ENCODE measurements around the gene ALAS1. TPM values are rescaled to one million over a fixed set of nuclear protein-coding genes. Genes with fewer than 3 reads are reported as not detected.

The ALAS1 gene
- total RNA-seq, 5 donors from 2014 or later (not counting 1 experiment from before 2014, with no cell fraction given) = 12.2 to 32.7 (median 27.1) TPM

DNA sequence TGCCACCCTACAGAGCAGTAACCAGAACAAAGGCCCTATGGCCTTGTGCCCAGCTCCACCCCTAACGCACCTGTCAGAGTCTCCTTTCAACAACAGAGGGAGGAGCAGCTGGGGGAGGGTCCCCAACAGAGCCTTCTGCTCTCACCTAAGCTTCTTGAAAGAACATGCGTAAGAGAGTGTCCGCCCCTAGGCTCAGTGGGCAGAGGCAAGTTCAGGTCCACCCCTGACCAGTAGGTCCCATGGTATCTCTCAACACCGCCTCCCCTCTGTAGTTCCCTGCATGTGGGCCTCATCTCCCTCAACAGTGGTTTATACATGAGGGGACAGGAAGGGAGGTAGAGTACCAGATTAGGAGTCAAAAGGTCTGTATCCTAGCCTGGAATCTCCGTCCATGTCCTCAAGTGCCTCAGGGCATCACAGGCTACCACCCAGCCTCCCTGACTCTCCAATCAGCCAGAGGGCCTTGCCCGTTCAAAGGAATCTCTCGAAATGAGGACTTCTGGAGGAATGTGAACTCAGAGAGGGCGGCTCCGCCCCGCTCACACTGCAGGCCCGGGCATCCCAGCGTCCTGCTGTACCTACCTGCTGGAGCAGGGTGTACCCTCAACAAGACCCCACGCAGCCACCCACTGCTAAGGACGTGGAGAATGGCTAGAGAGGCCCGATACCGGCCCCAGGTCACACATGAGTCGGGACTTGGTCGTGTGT, 44.4 kb upstream of the ALAS1 start:
- no peak for ATAC-seq (replicated peaks in 1 of 4)
- Mint-ChIP-seq H3K4me1 (peaks cover 11 to 12% (median 11%) of the 10 kb centered on the region in 3 donors), H3K36me3 (no peaks in the 10 kb centered on the region), H3K27me3 (no peaks in the 10 kb centered on the region), H3K9me3 (no peaks in the 10 kb centered on the region), H3K4me3 (peak overlapping the region; percentile 90 to 94 (median 92)), H3K27ac (peak overlapping the region; percentile 39 to 68)
- peak in 1 of 35 experiments; percentile 12 for DNase-seq
- Histone ChIP-seq H3K9me3 (no peaks in the 10 kb centered on the region), H3K27me3 (replicated peaks in 1 of 2; ENCODE audit: control insufficient read depth in 2 of 2, extremely low read depth in 1 of 2, insufficient read depth in 2 of 2, low read length in 1 of 2) (no peaks in the 10 kb centered on the region), H3K4me3 (ENCODE audit: control insufficient read depth in 1 of 2, extremely low read depth in 1 of 2, low read length in 1 of 2) (peak overlapping the region; percentile 90 to 98), H3K27ac (ENCODE audit: low read length) (peak overlapping the region; percentile 28), H3K4me1 (ENCODE audit: control insufficient read depth in 1 of 2, extremely low read depth in 1 of 2, insufficient read depth in 2 of 2, low read length in 2 of 2) (peaks cover 2 to 15% of the 10 kb centered on the region in 2 experiments), H3K36me3 (ENCODE audit: control insufficient read depth in 2 of 2, extremely low read depth in 1 of 2, insufficient read depth in 1 of 2, low read length in 1 of 2) (no peaks in the 10 kb centered on the region)
- WGBS (ENCODE audit: insufficient coverage) = 30% methylated on average over 13 of the region's 18 CpGs
- ChIA-PET CTCF (no interaction called here), POLR2A (interaction anchor here in 1 of 2 donors (1.1 kb wide), 1 partner anchor 9 kb away, joined by 3 read pairs; no protein-coding TSS in a partner anchor)

DNA sequence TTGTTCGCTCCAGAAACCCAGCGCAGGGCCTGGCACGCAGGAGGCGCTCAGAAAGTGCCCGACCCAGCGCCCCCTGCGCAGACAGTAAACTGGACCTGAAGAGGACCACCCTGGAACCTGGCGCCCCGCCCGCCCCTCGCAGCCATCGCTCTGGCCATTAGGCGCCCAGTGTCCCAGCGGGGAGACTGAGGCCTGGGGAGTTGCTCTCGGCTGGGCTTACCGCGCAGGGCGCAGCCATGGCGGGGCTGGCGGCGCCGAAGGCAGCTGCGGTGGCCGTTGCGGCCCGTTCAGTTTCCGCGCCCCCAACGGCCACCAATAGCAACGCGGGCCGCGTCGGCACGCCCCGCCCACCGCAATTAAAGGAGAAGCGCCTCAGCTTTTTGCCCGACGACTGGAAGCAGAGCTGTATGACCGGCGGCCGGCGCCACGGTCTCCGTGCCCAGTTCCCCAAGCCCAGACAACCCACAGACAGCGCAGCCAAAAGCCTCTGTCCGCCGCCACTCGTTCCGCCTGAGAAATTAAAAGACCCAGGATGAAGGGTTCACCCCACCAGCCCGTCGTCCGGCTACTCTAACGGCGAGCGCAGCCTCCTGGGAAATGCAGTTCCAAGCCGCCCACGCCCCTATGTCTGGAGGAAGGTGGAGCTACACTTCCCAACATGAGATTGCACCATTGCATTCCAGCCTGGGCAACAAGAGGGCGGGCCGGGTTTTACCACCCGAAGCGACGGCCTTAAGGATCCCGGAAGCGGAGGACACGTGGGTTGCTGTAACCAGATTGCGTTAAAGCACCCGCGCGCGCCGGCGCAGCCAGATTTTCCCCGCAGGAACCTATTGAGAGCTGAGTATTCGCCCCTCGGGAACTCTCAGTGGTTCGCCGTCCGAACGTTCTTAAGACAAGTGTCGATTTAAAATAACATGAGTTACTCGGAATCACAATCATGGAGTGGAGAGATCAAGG, 43.5 kb upstream of the ALAS1 start, which contains the start of gene POC1A:
Gene POC1A, minus strand, starts transcription at position 289 of the 960 bp plus-strand sequence. Its CDS starts 51 bp downstream, at position 238.
- Mint-ChIP-seq H3K27ac (peak within 1 kb of the TSS; percentile 96), H3K4me1 (peaks cover 11 to 12% (median 11%) of the 10 kb centered on the region in 3 donors), H3K4me3 (peak within 1 kb of the TSS; percentile 90 to 94 (median 92)), H3K27me3 (no peaks in the 10 kb centered on the region), H3K36me3 (no peaks in the 10 kb centered on the region), H3K9me3 (no peaks in the 10 kb centered on the region)
- Histone ChIP-seq H3K4me1 (ENCODE audit: control insufficient read depth in 1 of 2, extremely low read depth in 1 of 2, insufficient read depth in 2 of 2, low read length in 2 of 2) (peaks cover 2 to 15% of the 10 kb centered on the region in 2 experiments), H3K36me3 (ENCODE audit: control insufficient read depth in 2 of 2, extremely low read depth in 1 of 2, insufficient read depth in 1 of 2, low read length in 1 of 2) (no peaks in the 10 kb centered on the region), H3K4me3 (ENCODE audit: control insufficient read depth in 1 of 2, extremely low read depth in 1 of 2, low read length in 1 of 2) (peak within 1 kb of the TSS; percentile 90 to 98), H3K9me3 (no peaks in the 10 kb centered on the region), H3K27me3 (replicated peaks in 1 of 2; ENCODE audit: control insufficient read depth in 2 of 2, extremely low read depth in 1 of 2, insufficient read depth in 2 of 2, low read length in 1 of 2) (no peaks in the 10 kb centered on the region), H3K27ac (ENCODE audit: low read length) (peak within 1 kb of the TSS; percentile 81)
- WGBS (ENCODE audit: insufficient coverage) = under 1% methylated on average over 80 of the region's 83 CpGs
- peak; percentile 87 to 89 (median 88) for ATAC-seq (replicated peaks in 1 of 4)
- POLR2A ChIA-PET = interaction anchor here (0.5 to 1.1 kb wide), 3 partner anchors 8 to 175 kb away, joined by 3 to 4 read pairs (median 3); no protein-coding TSS in a partner anchor
- peak; percentile 71 to 89 (median 78) for DNase-seq
- CTCF ChIA-PET = interaction anchor here (0.6 to 1.1 kb wide), 5 partner anchors 9 to 171 kb away, joined by 3 to 6 read pairs (median 3); partner anchors contain the start of genes ACY1 (in 1 of the 2), DUSP7 (in 1 of the 2) and RPL29 (in 1 of the 2)

DNA sequence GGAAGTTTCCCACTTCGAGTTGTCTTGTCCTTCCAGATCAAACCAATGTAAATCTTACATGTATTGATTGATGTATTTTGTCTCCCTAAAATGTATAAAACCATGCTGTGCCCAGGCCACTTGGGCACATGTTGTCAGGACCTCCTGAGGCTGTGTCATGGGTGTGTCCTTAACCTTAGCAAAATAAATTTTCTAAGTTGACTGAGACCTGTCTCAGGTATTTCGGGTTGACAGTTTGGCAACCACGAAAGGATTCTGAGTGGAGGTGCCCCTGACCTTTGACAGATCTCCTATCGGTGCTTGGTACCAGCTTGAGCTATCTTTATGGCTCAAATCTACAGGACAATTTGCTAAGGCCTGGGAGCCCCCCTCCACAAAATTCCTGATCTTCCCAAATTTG, 42.0 kb upstream of the ALAS1 start:
- Histone ChIP-seq H3K9me3 (no peaks in the 10 kb centered on the region), H3K27me3 (replicated peaks in 1 of 2; ENCODE audit: control insufficient read depth in 2 of 2, extremely low read depth in 1 of 2, insufficient read depth in 2 of 2, low read length in 1 of 2) (no peaks in the 10 kb centered on the region), H3K27ac (ENCODE audit: low read length) (no peak overlapping the region), H3K4me1 (ENCODE audit: control insufficient read depth in 1 of 2, extremely low read depth in 1 of 2, insufficient read depth in 2 of 2, low read length in 2 of 2) (peaks cover 2 to 15% of the 10 kb centered on the region in 2 experiments), H3K36me3 (ENCODE audit: control insufficient read depth in 2 of 2, extremely low read depth in 1 of 2, insufficient read depth in 1 of 2, low read length in 1 of 2) (no peaks in the 10 kb centered on the region), H3K4me3 (ENCODE audit: control insufficient read depth in 1 of 2, extremely low read depth in 1 of 2, low read length in 1 of 2) (no peak overlapping the region)
- 93% methylated on average over 3 of the region's 4 CpGs for WGBS (ENCODE audit: insufficient coverage)
- ATAC-seq (replicated peaks in 1 of 4) (no peak), DNase-seq (no peak)
- H3K9me3 Mint-ChIP-seq = no peaks in the 10 kb centered on the region
- no peaks in the 10 kb centered on the region for H3K27me3 Mint-ChIP-seq
- H3K27ac Mint-ChIP-seq = peak overlapping the region; percentile 44 to 71
- peaks cover 11 to 12% (median 11%) of the 10 kb centered on the region in 3 donors for H3K4me1 Mint-ChIP-seq
- POLR2A ChIA-PET = no interaction called here
- CTCF ChIA-PET = interaction anchor here in 1 of 2 donors (1.1 kb wide), 1 partner anchor 160 kb away, joined by 3 read pairs; the partner anchor contains the start of gene RPL29
- no peaks in the 10 kb centered on the region for H3K36me3 Mint-ChIP-seq
- peak overlapping the region; percentile 49 to 92 (median 57) for H3K4me3 Mint-ChIP-seq

DNA sequence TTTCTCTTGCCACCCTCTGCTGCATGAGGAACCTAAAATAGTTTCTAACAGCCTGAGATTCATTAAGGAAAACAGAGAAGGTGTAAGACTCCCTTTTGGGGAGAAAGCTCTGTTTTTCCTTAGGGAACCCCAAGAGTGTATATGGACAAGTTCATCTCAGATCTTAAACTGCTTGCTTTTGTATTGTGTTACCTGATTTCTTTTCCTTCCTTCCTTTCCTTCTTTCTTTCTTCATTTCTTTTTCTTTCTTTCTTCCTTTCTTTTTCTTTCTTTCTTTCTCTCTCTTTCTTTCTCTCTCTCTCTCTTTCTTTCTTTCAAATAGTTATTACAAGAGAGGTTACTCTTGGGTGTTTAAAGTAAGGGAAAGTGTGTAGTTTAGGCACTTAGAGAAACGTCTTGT, 38.5 kb upstream of the ALAS1 start:
- Histone ChIP-seq H3K4me1 (ENCODE audit: control insufficient read depth in 1 of 2, extremely low read depth in 1 of 2, insufficient read depth in 2 of 2, low read length in 2 of 2) (peaks cover 2 to 6% of the 10 kb centered on the region in 2 experiments), H3K27me3 (replicated peaks in 1 of 2; ENCODE audit: control insufficient read depth in 2 of 2, extremely low read depth in 1 of 2, insufficient read depth in 2 of 2, low read length in 1 of 2) (no peaks in the 10 kb centered on the region), H3K9me3 (no peaks in the 10 kb centered on the region), H3K36me3 (ENCODE audit: control insufficient read depth in 2 of 2, extremely low read depth in 1 of 2, insufficient read depth in 1 of 2, low read length in 1 of 2) (no peaks in the 10 kb centered on the region), H3K27ac (ENCODE audit: low read length) (no peak overlapping the region), H3K4me3 (ENCODE audit: control insufficient read depth in 1 of 2, extremely low read depth in 1 of 2, low read length in 1 of 2) (no peak overlapping the region)
- Mint-ChIP-seq H3K27ac (no peak overlapping the region), H3K36me3 (no peaks in the 10 kb centered on the region), H3K27me3 (no peaks in the 10 kb centered on the region), H3K4me1 (peaks cover 9 to 11% (median 9%) of the 10 kb centered on the region in 3 donors), H3K9me3 (no peaks in the 10 kb centered on the region), H3K4me3 (no peak overlapping the region)
- 50% methylated on average over 1 of the region's 1 CpG for WGBS (ENCODE audit: insufficient coverage)
- POLR2A ChIA-PET = no interaction called here
- DNase-seq (no peak), ATAC-seq (replicated peaks in 1 of 4) (no peak)
- CTCF ChIA-PET = interaction anchor here in 1 of 2 donors (0.7 kb wide), 2 partner anchors 47 to 156 kb away, joined by 3 read pairs; no protein-coding TSS in a partner anchor

DNA sequence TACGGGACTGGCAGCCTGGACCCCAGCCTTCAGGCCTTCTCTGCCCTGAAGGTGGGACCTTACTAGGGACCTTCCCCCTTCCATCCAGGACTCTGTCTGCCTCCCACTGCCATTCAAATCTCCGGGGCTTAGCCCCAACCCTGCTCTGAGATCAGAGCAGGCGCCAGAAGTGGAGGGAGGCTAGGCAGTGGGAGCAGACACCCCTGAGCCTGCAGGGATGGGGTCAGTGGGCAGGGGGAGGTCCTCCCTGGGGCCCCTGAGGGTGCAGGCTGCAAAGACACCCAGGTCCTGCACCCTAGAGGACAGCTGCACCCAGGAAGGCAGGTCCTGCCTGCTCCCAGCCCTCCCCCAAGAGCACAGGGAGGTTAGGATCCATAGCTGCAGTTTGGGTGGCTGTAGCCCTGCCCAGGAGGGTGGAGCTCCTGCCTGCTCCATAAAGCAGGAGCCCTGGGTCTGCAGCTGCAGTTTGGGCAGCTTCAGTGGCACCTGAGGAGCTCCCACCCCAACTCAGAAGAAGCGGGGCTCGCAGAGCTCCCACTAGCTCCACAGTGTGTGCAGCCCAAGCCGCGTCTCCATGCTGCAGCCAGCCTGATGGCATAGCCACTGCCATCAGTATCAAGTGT, 35.6 kb upstream of the ALAS1 start:
- Histone ChIP-seq H3K27me3 (replicated peaks in 1 of 2; ENCODE audit: control insufficient read depth in 2 of 2, extremely low read depth in 1 of 2, insufficient read depth in 2 of 2, low read length in 1 of 2) (no peaks in the 10 kb centered on the region), H3K27ac (ENCODE audit: low read length) (no peak overlapping the region), H3K36me3 (ENCODE audit: control insufficient read depth in 2 of 2, extremely low read depth in 1 of 2, insufficient read depth in 1 of 2, low read length in 1 of 2) (no peaks in the 10 kb centered on the region), H3K9me3 (no peaks in the 10 kb centered on the region), H3K4me1 (ENCODE audit: control insufficient read depth in 1 of 2, extremely low read depth in 1 of 2, insufficient read depth in 2 of 2, low read length in 2 of 2) (no peaks in the 10 kb centered on the region), H3K4me3 (ENCODE audit: control insufficient read depth in 1 of 2, extremely low read depth in 1 of 2, low read length in 1 of 2) (no peak overlapping the region)
- Mint-ChIP-seq H3K27ac (no peak overlapping the region), H3K4me1 (no peaks in the 10 kb centered on the region), H3K9me3 (no peaks in the 10 kb centered on the region), H3K36me3 (no peaks in the 10 kb centered on the region), H3K4me3 (no peak overlapping the region), H3K27me3 (no peaks in the 10 kb centered on the region)
- DNase-seq (no peak), ATAC-seq (replicated peaks in 1 of 4) (no peak)
- 100% methylated on average over 3 of the region's 7 CpGs for WGBS (ENCODE audit: insufficient coverage)
- ChIA-PET CTCF (interaction anchor here in 1 of 2 donors (1.4 kb wide), 1 partner anchor 15 kb away, joined by 3 read pairs; no protein-coding TSS in a partner anchor), POLR2A (interaction anchor here in 1 of 2 donors (0.9 kb wide), 1 partner anchor 8 kb away, joined by 3 read pairs; the partner anchor contains the start of gene POC1A)

Measured in T-cell (primary cell).